Right lobe of liver (tissue), 4 donors: Measurements from ENCODE around the gene LCN10.

Source experiments
- POLR2A ChIP-seq: fragments of 450-650 bp; IDR thresholded peaks from one replicate; pipeline ENCODE4 v1.6.1; 2017; ENCODE audit warnings: antibody characterized with exemption, mild to moderate bottlenecking
- TF ChIP-seq, protein P1 (sequence below), 4 donors: fragments of 200-600 bp in 3 of 4; fragments of 450-650 bp in 1 of 4; IDR thresholded peaks; one replicate each; pipeline versions ENCODE4 v1.5.1 to v1.8.0; 2016 to 2022; ENCODE audit warnings: antibody characterized with exemption in 4 of 4, mild to moderate bottlenecking in 2 of 4
- donor health status: DM: no; HTN: no; CAD: no.
- donor health status: DM: no; HTN: no; CAD: no.
- donor health status: DM: no; HTN: yes; CAD: no.

DNA sequence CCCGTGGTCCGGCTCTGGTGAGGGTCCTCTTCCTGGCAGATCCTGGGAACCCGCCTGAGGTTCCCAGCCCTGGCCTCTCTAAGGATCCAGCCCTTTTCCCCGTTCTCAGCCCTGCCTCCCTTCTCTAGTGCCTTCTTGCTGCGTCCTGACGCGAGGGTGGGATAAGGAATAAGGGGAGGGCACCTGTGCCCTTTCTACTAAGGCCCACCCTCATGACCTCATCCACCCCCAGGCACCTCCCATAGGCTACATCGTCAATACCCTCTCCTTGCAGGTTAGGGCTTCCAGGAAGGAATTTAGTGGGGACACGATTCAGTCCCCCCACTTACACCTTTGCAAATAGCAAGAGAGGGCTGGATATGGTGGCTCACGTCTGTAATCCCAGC lies 41.1 kb downstream of the LCN10 start:
- TF ChIP-seq, protein P1, sequence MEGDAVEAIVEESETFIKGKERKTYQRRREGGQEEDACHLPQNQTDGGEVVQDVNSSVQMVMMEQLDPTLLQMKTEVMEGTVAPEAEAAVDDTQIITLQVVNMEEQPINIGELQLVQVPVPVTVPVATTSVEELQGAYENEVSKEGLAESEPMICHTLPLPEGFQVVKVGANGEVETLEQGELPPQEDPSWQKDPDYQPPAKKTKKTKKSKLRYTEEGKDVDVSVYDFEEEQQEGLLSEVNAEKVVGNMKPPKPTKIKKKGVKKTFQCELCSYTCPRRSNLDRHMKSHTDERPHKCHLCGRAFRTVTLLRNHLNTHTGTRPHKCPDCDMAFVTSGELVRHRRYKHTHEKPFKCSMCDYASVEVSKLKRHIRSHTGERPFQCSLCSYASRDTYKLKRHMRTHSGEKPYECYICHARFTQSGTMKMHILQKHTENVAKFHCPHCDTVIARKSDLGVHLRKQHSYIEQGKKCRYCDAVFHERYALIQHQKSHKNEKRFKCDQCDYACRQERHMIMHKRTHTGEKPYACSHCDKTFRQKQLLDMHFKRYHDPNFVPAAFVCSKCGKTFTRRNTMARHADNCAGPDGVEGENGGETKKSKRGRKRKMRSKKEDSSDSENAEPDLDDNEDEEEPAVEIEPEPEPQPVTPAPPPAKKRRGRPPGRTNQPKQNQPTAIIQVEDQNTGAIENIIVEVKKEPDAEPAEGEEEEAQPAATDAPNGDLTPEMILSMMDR (IDR thresholded peaks at IDR 0.05) = no peak
- TF ChIP-seq POLR2A = no peak
